Measurements from ENCODE around the gene BET1L.
"Not testable (repeated sequence)": the region's sequence is repeated elsewhere in the genome, so short reads cannot be mapped to it uniquely, and the experiment has no call there.

Gene BET1L

GRCh38 chr11:197741-198235, 9.4 kb downstream of the BET1L start:
- DNase-seq = no peak
- H2BK15ac ChIP-seq (ENCODE audit: low read depth, poor library complexity, severe bottlenecking) = no peak overlapping the region
- WGBS = 90% methylated on average over 9 of the region's 9 CpGs
- H3K27ac ChIP-seq (ENCODE audit: low read length, poor library complexity, severe bottlenecking) = no peak overlapping the region
- no peak overlapping the region for H4K8ac ChIP-seq (ENCODE audit: low read length)
- peaks cover 8% of the 10 kb centered on the region for H3K79me1 ChIP-seq (replicated peaks; ENCODE audit: low read length, poor library complexity, severe bottlenecking)
- peaks cover 6% of the 10 kb centered on the region for H3K4me1 ChIP-seq (ENCODE audit: control insufficient read depth, insufficient read depth, low read depth, low read length)
- no peaks in the 10 kb centered on the region for H3K9me3 ChIP-seq (ENCODE audit: control insufficient read depth, low read length)
- no peak overlapping the region for H3K23ac ChIP-seq (ENCODE audit: low read length in 2 of 2)
- no peak overlapping the region for H3K4me3 ChIP-seq (ENCODE audit: insufficient read depth in 1 of 2, low read depth in 1 of 2, low read length in 2 of 2)
- no peak overlapping the region for H3K14ac ChIP-seq (ENCODE audit: low read length in 2 of 2)
- peaks cover 0 to 3% of the 10 kb centered on the region in 2 experiments for H3K27me3 ChIP-seq (ENCODE audit: control insufficient read depth in 1 of 2, insufficient read depth in 1 of 2, low read length in 2 of 2)
- no peak overlapping the region for H4K91ac ChIP-seq (ENCODE audit: low read length)
- peaks cover 21 to 22% of the 10 kb centered on the region in 2 experiments for H3K36me3 ChIP-seq (ENCODE audit: control insufficient read depth in 1 of 2, insufficient read depth in 2 of 2, low read depth in 1 of 2, low read length in 2 of 2)
- H2BK12ac ChIP-seq (ENCODE audit: low read length in 2 of 2) = no peak overlapping the region
- H3K4ac ChIP-seq (ENCODE audit: low read depth in 1 of 2, low read length in 2 of 2) = no peak overlapping the region
- H2AK5ac ChIP-seq (ENCODE audit: low read length, severe bottlenecking) = no peak overlapping the region
- H3K4me2 ChIP-seq (ENCODE audit: low read length, poor library complexity, severe bottlenecking) = no peak overlapping the region
- no peak overlapping the region for H2BK120ac ChIP-seq (ENCODE audit: low read depth, low read length)
- no peak overlapping the region for H3K9ac ChIP-seq (ENCODE audit: low read length)
- H3K18ac ChIP-seq (ENCODE audit: low read depth in 1 of 2, low read length in 2 of 2) = no peak overlapping the region
- no peak overlapping the region for H2AFZ ChIP-seq (ENCODE audit: low read depth, low read length)
- H2BK5ac ChIP-seq (ENCODE audit: low read depth, low read length, poor library complexity, severe bottlenecking) = no peak overlapping the region

- Histone ChIP-seq H2AK5ac (ENCODE audit: low read length, severe bottlenecking) (no peak overlapping the region), H3K4me2 (ENCODE audit: low read length, poor library complexity, severe bottlenecking) (no peak overlapping the region), H3K36me3 (ENCODE audit: control insufficient read depth in 1 of 2, insufficient read depth in 2 of 2, low read depth in 1 of 2, low read length in 2 of 2) (peaks cover 15 to 17% of the 10 kb centered on the region in 2 experiments), H2BK5ac (ENCODE audit: low read depth, low read length, poor library complexity, severe bottlenecking) (no peak overlapping the region), H3K27me3 (ENCODE audit: control insufficient read depth in 1 of 2, insufficient read depth in 1 of 2, low read length in 2 of 2) (peaks cover 0 to 3% of the 10 kb centered on the region in 2 experiments), H3K4me1 (ENCODE audit: control insufficient read depth, insufficient read depth, low read depth, low read length) (peaks cover 6% of the 10 kb centered on the region), H3K23ac (ENCODE audit: low read length in 2 of 2) (no peak overlapping the region), H3K4me3 (ENCODE audit: insufficient read depth in 1 of 2, low read depth in 1 of 2, low read length in 2 of 2) (no peak overlapping the region), H3K18ac (ENCODE audit: low read depth in 1 of 2, low read length in 2 of 2) (no peak overlapping the region), H3K9ac (ENCODE audit: low read length) (no peak overlapping the region), H2BK12ac (ENCODE audit: low read length in 2 of 2) (no peak overlapping the region), H2BK15ac (ENCODE audit: low read depth, poor library complexity, severe bottlenecking) (no peak overlapping the region), H3K9me3 (ENCODE audit: control insufficient read depth, low read length) (no peaks in the 10 kb centered on the region), H3K27ac (ENCODE audit: low read length, poor library complexity, severe bottlenecking) (no peak overlapping the region), H2BK120ac (ENCODE audit: low read depth, low read length) (no peak overlapping the region), H2AFZ (ENCODE audit: low read depth, low read length) (no peak overlapping the region), H4K91ac (ENCODE audit: low read length) (no peak overlapping the region), H4K8ac (ENCODE audit: low read length) (peak overlapping the region; percentile 9), H3K4ac (ENCODE audit: low read depth in 1 of 2, low read length in 2 of 2) (no peak overlapping the region), H3K79me1 (replicated peaks; ENCODE audit: low read length, poor library complexity, severe bottlenecking) (peaks cover 6% of the 10 kb centered on the region), H3K14ac (ENCODE audit: low read length in 2 of 2) (no peak overlapping the region)
- DNase-seq = no peak
- WGBS = 85% methylated on average over 23 of the region's 23 CpGs
Measured at GRCh38 chr11:196786-197731, 10.1 kb downstream of the BET1L start.

- not testable (repeated sequence) for H3K27me3 ChIP-seq (ENCODE audit: control insufficient read depth in 1 of 2, insufficient read depth in 1 of 2, low read length in 2 of 2); DNase-seq; H3K14ac ChIP-seq (ENCODE audit: low read length in 2 of 2); H3K23ac ChIP-seq (ENCODE audit: low read length in 2 of 2); H2AFZ ChIP-seq (ENCODE audit: low read depth, low read length); H2BK15ac ChIP-seq (ENCODE audit: low read depth, poor library complexity, severe bottlenecking); H3K18ac ChIP-seq (ENCODE audit: low read depth in 1 of 2, low read length in 2 of 2); H2BK12ac ChIP-seq (ENCODE audit: low read length in 2 of 2); H3K9ac ChIP-seq (ENCODE audit: low read length); H4K91ac ChIP-seq (ENCODE audit: low read length); H3K4ac ChIP-seq (ENCODE audit: low read depth in 1 of 2, low read length in 2 of 2); H2BK5ac ChIP-seq (ENCODE audit: low read depth, low read length, poor library complexity, severe bottlenecking); H3K27ac ChIP-seq (ENCODE audit: low read length, poor library complexity, severe bottlenecking); H2AK5ac ChIP-seq (ENCODE audit: low read length, severe bottlenecking); H4K8ac ChIP-seq (ENCODE audit: low read length); H3K9me3 ChIP-seq (ENCODE audit: control insufficient read depth, low read length); H3K36me3 ChIP-seq (ENCODE audit: control insufficient read depth in 1 of 2, insufficient read depth in 2 of 2, low read depth in 1 of 2, low read length in 2 of 2); H3K4me2 ChIP-seq (ENCODE audit: low read length, poor library complexity, severe bottlenecking); H3K4me3 ChIP-seq (ENCODE audit: insufficient read depth in 1 of 2, low read depth in 1 of 2, low read length in 2 of 2); H2BK120ac ChIP-seq (ENCODE audit: low read depth, low read length); H3K79me1 ChIP-seq (replicated peaks; ENCODE audit: low read length, poor library complexity, severe bottlenecking); H3K4me1 ChIP-seq (ENCODE audit: control insufficient read depth, insufficient read depth, low read depth, low read length)
- WGBS = 94% methylated on average over 4 of the region's 5 CpGs
Measured at GRCh38 chr11:193481-193880, 13.7 kb downstream of the BET1L start.

GRCh38 chr11:192674-193128, 14.5 kb downstream of the BET1L start, which contains the start of gene SCGB1C1:
Gene SCGB1C1, plus strand, starts transcription at chr11:193078. Its CDS starts 22 bp downstream, at chr11:193100.
- not testable (repeated sequence) for H3K4ac ChIP-seq (ENCODE audit: low read depth in 1 of 2, low read length in 2 of 2); H3K4me3 ChIP-seq (ENCODE audit: insufficient read depth in 1 of 2, low read depth in 1 of 2, low read length in 2 of 2); H2BK12ac ChIP-seq (ENCODE audit: low read length in 2 of 2); H2BK5ac ChIP-seq (ENCODE audit: low read depth, low read length, poor library complexity, severe bottlenecking); H3K23ac ChIP-seq (ENCODE audit: low read length in 2 of 2); H2BK15ac ChIP-seq (ENCODE audit: low read depth, poor library complexity, severe bottlenecking); H4K91ac ChIP-seq (ENCODE audit: low read length); H3K4me2 ChIP-seq (ENCODE audit: low read length, poor library complexity, severe bottlenecking); H2AFZ ChIP-seq (ENCODE audit: low read depth, low read length); H3K4me1 ChIP-seq (ENCODE audit: control insufficient read depth, insufficient read depth, low read depth, low read length); H3K27ac ChIP-seq (ENCODE audit: low read length, poor library complexity, severe bottlenecking); H3K18ac ChIP-seq (ENCODE audit: low read depth in 1 of 2, low read length in 2 of 2); H3K14ac ChIP-seq (ENCODE audit: low read length in 2 of 2); H2BK120ac ChIP-seq (ENCODE audit: low read depth, low read length); H3K79me1 ChIP-seq (replicated peaks; ENCODE audit: low read length, poor library complexity, severe bottlenecking); H3K36me3 ChIP-seq (ENCODE audit: control insufficient read depth in 1 of 2, insufficient read depth in 2 of 2, low read depth in 1 of 2, low read length in 2 of 2); DNase-seq; H3K9ac ChIP-seq (ENCODE audit: low read length); H3K9me3 ChIP-seq (ENCODE audit: control insufficient read depth, low read length); H3K27me3 ChIP-seq (ENCODE audit: control insufficient read depth in 1 of 2, insufficient read depth in 1 of 2, low read length in 2 of 2); H2AK5ac ChIP-seq (ENCODE audit: low read length, severe bottlenecking); H4K8ac ChIP-seq (ENCODE audit: low read length)
- WGBS = 94% methylated on average over 3 of the region's 11 CpGs

All from mesenchymal stem cell (in vitro differentiated cells and primary cell).